ENCODE measurements around the gene SLC16A13. TPM values are rescaled to one million over a fixed set of nuclear protein-coding genes. Genes with fewer than 3 reads are reported as not detected.

SLC16A13 gene
- total and polyA plus RNA-seq, 2 of the 8 experiments (the other 6 are each of a cell fraction or from before 2014, with no cell fraction given), result 5.4 to 5.8 TPM

- Histone ChIP-seq H4K20me1 (replicated peaks in 1 of 2; ENCODE audit: control insufficient read depth in 1 of 2, insufficient read depth in 2 of 2, low read length in 2 of 2) (no peaks in the 10 kb centered on the region), H3K27ac (ENCODE audit: low read depth, low read length) (no peak overlapping the region), H3K4ac (replicated peaks; ENCODE audit: insufficient read length, low read depth, low read length) (peak overlapping the region; percentile 25), H4K91ac (replicated peaks; ENCODE audit: insufficient read length, low read length) (peak overlapping the region; percentile 34), H3K4me2 (ENCODE audit: insufficient read depth in 1 of 2, low read depth in 2 of 2, low read length in 2 of 2) (peak overlapping the region; percentile 91 to 97), H3K79me2 (ENCODE audit: control insufficient read depth in 1 of 2, insufficient read depth in 2 of 2, low read length in 2 of 2) (no peaks in the 10 kb centered on the region), H2AFZ (ENCODE audit: low read length) (peak overlapping the region; percentile 73), H4K5ac (ENCODE audit: insufficient read length, low read depth, low read length) (no peak overlapping the region), H3K4me1 (replicated peaks in 1 of 4; ENCODE audit: control insufficient read depth in 3 of 4, insufficient read depth in 4 of 4, low read length in 3 of 4) (peaks cover 0 to 15% (median 5%) of the 10 kb centered on the region in 4 experiments; a peak in 6 of 7 replicates), H4K8ac (ENCODE audit: extremely low read depth, insufficient read depth, low read length) (0 out of 2 replicates have a peak overlapping the region, but pooled peaks have one; percentile 4), H3K23ac (ENCODE audit: insufficient read length) (no peak overlapping the region), H2BK120ac (replicated peaks; ENCODE audit: low read depth, low read length) (no peak overlapping the region), H3K18ac (ENCODE audit: extremely low read depth, low read length) (no peak overlapping the region; the same call in 1 of the 2 replicates), H2BK15ac (ENCODE audit: low read length) (0 out of 2 replicates have a peak overlapping the region, but pooled peaks have one; percentile 61), H3K14ac (ENCODE audit: insufficient read length) (no peak overlapping the region), H2AK5ac (ENCODE audit: low read depth, low read length) (peak overlapping the region; percentile 60; the same call in 1 of the 2 replicates), H3K23me2 (ENCODE audit: low read depth, low read length) (peaks cover 11% of the 10 kb centered on the region), H3K36me3 (ENCODE audit: control insufficient read depth in 2 of 4, insufficient read depth in 4 of 4, low read length in 3 of 4) (peaks cover 0 to 8% (median 3%) of the 10 kb centered on the region in 4 experiments; a peak in 1 of 8 replicates), H2BK20ac (ENCODE audit: low read length) (no peak overlapping the region), H2BK12ac (ENCODE audit: low read depth, low read length) (peak overlapping the region; percentile 60; the same call in 1 of the 2 replicates), H3K9me3 (ENCODE audit: insufficient read depth in 2 of 2, low read depth in 1 of 2, low read length in 1 of 2) (no peaks in the 10 kb centered on the region), H3K4me3 (ENCODE audit: extremely low read depth in 1 of 4, insufficient read depth in 2 of 4, low read depth in 3 of 4, low read length in 4 of 4) (peak overlapping the region; percentile 57 to 68 (median 59)), H3K56ac (replicated peaks; ENCODE audit: insufficient read length, low read depth, low read length) (no peak overlapping the region), H3K79me1 (ENCODE audit: low read depth, low read length) (no peaks in the 10 kb centered on the region), H3K9ac (replicated peaks in 1 of 4; ENCODE audit: extremely low read depth in 1 of 4, low read depth in 3 of 4, low read length in 3 of 4) (peak overlapping the region in 3 of 4 experiments; percentile 29 to 59 (median 46); a peak in 6 of 7 replicates), H2BK5ac (ENCODE audit: low read depth, low read length) (no peak overlapping the region), H3K27me3 (replicated peaks in 1 of 4; ENCODE audit: control insufficient read depth in 3 of 4, extremely low read depth in 1 of 4, insufficient read depth in 3 of 4, low read length in 3 of 4) (peaks cover 0 to 16% (median 14%) of the 10 kb centered on the region in 4 experiments; a peak in 6 of 7 replicates)
- peak; percentile 84 for FAIRE-seq
- peak; percentile 96 to 100 for DNase-seq (ENCODE audit: low read depth in 1 of 2, low spot score in 2 of 2)
- POLR2A ChIA-PET (ENCODE audit: partially characterized antibody), result interaction anchor here (0.8 to 3.3 kb wide), 4 partner anchors 9 to 19 kb away, joined by 3 to 15 read pairs (median 8); partner anchors contain the start of genes RNASEK and SLC16A13
- CTCF ChIA-PET (ENCODE audit: partially characterized antibody), result interaction anchor here (0.6 to 3.2 kb wide), 8 partner anchors 9 to 1988 kb away, joined by 3 to 34 read pairs (median 3); no protein-coding TSS in a partner anchor
- 33% methylated on average over 50 of the region's 51 CpGs; no CpG with 5 or more reads in 1 of the 2 experiments for WGBS, 2 experiments (ENCODE audit: extremely low coverage in 1 of 2, insufficient coverage in 1 of 2, insufficient read length in 1 of 2, insufficient replicate concordance in 2 of 2, low coverage in 1 of 2, low lambda C conversion rate in 2 of 2, missing lambda C conversion rate in 1 of 2)
- TF ChIP-seq HDAC6 (IDR thresholded peaks at IDR 0.05; ENCODE audit: low read depth, low read length), result no peak
- TF ChIP-seq CTCF (IDR thresholded peaks at IDR 0.05; ENCODE audit: control extremely low read depth in 1 of 3, insufficient read depth in 1 of 3, low read depth in 1 of 3, low read length in 3 of 3), result no peak
- no peak for TF ChIP-seq SAP30 (IDR thresholded peaks at IDR 0.05; ENCODE audit: insufficient read depth, insufficient replicate concordance, low read length)
- TF ChIP-seq KDM4A (IDR thresholded peaks at IDR 0.05; ENCODE audit: low read depth, low read length, severe bottlenecking), result no peak
- TF ChIP-seq RNF2 (IDR thresholded peaks at IDR 0.05; ENCODE audit: borderline replicate concordance, low read depth, low read length, missing control alignments, poor library complexity, severe bottlenecking), result no peak
- no peak for TF ChIP-seq KDM1A (IDR thresholded peaks at IDR 0.05; ENCODE audit: borderline replicate concordance, low read length)
- no peak for TF ChIP-seq BRCA1 (IDR thresholded peaks at IDR 0.05; ENCODE audit: low read depth, low read length)
These were observed 12.0 kb upstream of the SLC16A13 start for GRCh38 chr17:7023576-7024401.

Measured in H1 (cell line).